ENCODE measurements around the gene ZFHX3. TPM values are rescaled to one million over a fixed set of nuclear protein-coding genes. Genes with fewer than 3 reads are reported as not detected.

ZFHX3 gene
- total RNA-seq, 1 experiment from 2014 or later: 21.8 TPM

DNA sequence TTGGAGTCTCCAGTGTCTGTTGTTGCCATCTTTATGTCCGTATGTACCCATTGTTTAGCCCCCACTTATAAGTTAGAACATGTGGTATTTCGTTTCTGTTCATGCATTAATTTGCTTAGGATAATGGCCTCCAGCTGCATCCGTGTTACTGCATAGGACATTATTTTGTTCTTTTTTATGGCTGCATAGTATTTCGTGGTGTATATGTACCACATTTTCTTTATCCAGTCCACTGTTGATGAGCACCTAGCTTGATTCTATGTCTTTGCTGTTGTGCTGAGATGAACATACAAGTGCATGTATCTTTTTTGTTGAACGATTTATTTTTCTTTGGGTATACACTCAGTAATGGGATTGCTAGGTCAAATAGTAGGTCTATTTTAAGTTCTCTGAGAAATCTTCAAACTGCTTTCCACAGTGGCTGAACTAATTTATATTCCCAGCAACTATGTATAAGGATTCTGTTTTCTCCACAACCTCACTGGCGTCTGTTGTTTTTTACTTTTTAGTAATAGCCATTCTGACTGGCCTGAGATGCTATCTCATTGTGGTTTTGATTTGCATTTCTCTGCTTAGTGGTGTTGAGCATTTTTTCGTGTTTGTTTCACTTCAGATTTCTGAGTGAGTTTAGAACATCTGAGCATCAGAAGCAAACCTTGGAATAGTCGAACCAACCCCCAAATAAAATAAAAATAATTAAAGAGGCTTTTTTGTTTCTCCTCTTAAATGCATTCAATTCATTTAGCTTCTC lies 304.7 kb downstream of the ZFHX3 start:
- no peak overlapping the region for H3K4me3 ChIP-seq (ENCODE audit: low read depth, low read length, poor library complexity, severe bottlenecking)
- TF ChIP-seq EZH2 (IDR thresholded peaks at IDR 0.05; ENCODE audit: borderline replicate concordance, low read depth, low read length, poor library complexity, severe bottlenecking) (no peak), CTCF (conservative IDR thresholded peaks at IDR 0.05; ENCODE audit: low read depth, low read length) (no peak)
- no peaks in the 10 kb centered on the region for H3K27me3 ChIP-seq (replicated peaks; ENCODE audit: insufficient read depth, low read depth, low read length, poor library complexity)
- intact Hi-C loops (cut with micrococcal nuclease; ENCODE audit: unreplicated experiment): no loop called here
- BruUV-seq (replicated peaks): no TSS peak
- H3K27ac ChIP-seq (ENCODE audit: low read depth, low read length, poor library complexity, severe bottlenecking): no peak overlapping the region
- CTCF ChIA-PET: no interaction called here
- H3K36me3 ChIP-seq (ENCODE audit: insufficient read depth, low read length, poor library complexity, severe bottlenecking): no peaks in the 10 kb centered on the region
- no peak for DNase-seq (ENCODE audit: low spot score)
- peaks cover 9% of the 10 kb centered on the region for H3K4me1 ChIP-seq (ENCODE audit: insufficient read depth, low read length, poor library complexity, severe bottlenecking)
- POLR2A ChIA-PET (ENCODE audit: low non-redundant PET): no interaction called here
- no peaks in the 10 kb centered on the region for H3K9me3 ChIP-seq (ENCODE audit: low read depth, low read length, poor library complexity, severe bottlenecking)

- Histone ChIP-seq H3K9me3 (ENCODE audit: low read depth, low read length, poor library complexity, severe bottlenecking) (no peaks in the 10 kb centered on the region), H3K4me1 (ENCODE audit: insufficient read depth, low read length, poor library complexity, severe bottlenecking) (peaks cover 9% of the 10 kb centered on the region), H3K4me3 (ENCODE audit: low read depth, low read length, poor library complexity, severe bottlenecking) (no peak overlapping the region), H3K27ac (ENCODE audit: low read depth, low read length, poor library complexity, severe bottlenecking) (no peak overlapping the region), H3K27me3 (replicated peaks; ENCODE audit: insufficient read depth, low read depth, low read length, poor library complexity) (no peaks in the 10 kb centered on the region), H3K36me3 (ENCODE audit: insufficient read depth, low read length, poor library complexity, severe bottlenecking) (no peaks in the 10 kb centered on the region)
- DNase-seq (ENCODE audit: low spot score): no peak
- TF ChIP-seq CTCF (conservative IDR thresholded peaks at IDR 0.05; ENCODE audit: low read depth, low read length): no peak
- no peak for TF ChIP-seq EZH2 (IDR thresholded peaks at IDR 0.05; ENCODE audit: borderline replicate concordance, low read depth, low read length, poor library complexity, severe bottlenecking)
- CTCF ChIA-PET: no interaction called here
- POLR2A ChIA-PET (ENCODE audit: low non-redundant PET): no interaction called here
- intact Hi-C loops (cut with micrococcal nuclease; ENCODE audit: unreplicated experiment): no loop called here
- no TSS peak for BruUV-seq (replicated peaks)
Observed at GRCh38 chr16:72740347-72740746, 307.6 kb downstream of the ZFHX3 start.

- H3K36me3 ChIP-seq (ENCODE audit: insufficient read depth, low read length, poor library complexity, severe bottlenecking): no peaks in the 10 kb centered on the region
- no peak overlapping the region for H3K27ac ChIP-seq (ENCODE audit: low read depth, low read length, poor library complexity, severe bottlenecking)
- no peaks in the 10 kb centered on the region for H3K9me3 ChIP-seq (ENCODE audit: low read depth, low read length, poor library complexity, severe bottlenecking)
- DNase-seq (ENCODE audit: low spot score): peak; percentile 58
- ChIA-PET CTCF (no interaction called here), POLR2A (ENCODE audit: low non-redundant PET) (no interaction called here)
- TF ChIP-seq CTCF (conservative IDR thresholded peaks at IDR 0.05; ENCODE audit: low read depth, low read length) (no peak), EZH2 (IDR thresholded peaks at IDR 0.05; ENCODE audit: borderline replicate concordance, low read depth, low read length, poor library complexity, severe bottlenecking) (no peak)
- H3K27me3 ChIP-seq (replicated peaks; ENCODE audit: insufficient read depth, low read depth, low read length, poor library complexity): no peaks in the 10 kb centered on the region
- intact Hi-C loops (cut with micrococcal nuclease; ENCODE audit: unreplicated experiment): no loop called here
- no peak overlapping the region for H3K4me3 ChIP-seq (ENCODE audit: low read depth, low read length, poor library complexity, severe bottlenecking)
- no TSS peak for BruUV-seq (replicated peaks)
- H3K4me1 ChIP-seq (ENCODE audit: insufficient read depth, low read length, poor library complexity, severe bottlenecking): peaks cover 9% of the 10 kb centered on the region
Observed at GRCh38 chr16:72739577-72739976, 308.4 kb downstream of the ZFHX3 start.

All from A673 (cell line).